ENCODE results near the gene ZNF486.
"Not testable (repeated sequence)": the region's sequence is repeated elsewhere in the genome, so short reads cannot be mapped to it uniquely, and the experiment has no call there.

The ZNF486 gene

GRCh38 chr19:20235156-20235555 is 68.1 kb downstream of the ZNF486 start:
- no peak for DNase-seq

- peak; percentile 78 for DNase-seq
Measured at GRCh38 chr19:20237773-20238623, 71.0 kb downstream of the ZNF486 start.

GRCh38 chr19:20243629-20244028 is 76.6 kb downstream of the ZNF486 start:
- no peak for DNase-seq

- peak; percentile 16 for DNase-seq
Measured at GRCh38 chr19:20244356-20244755, 77.3 kb downstream of the ZNF486 start.

- no peak for DNase-seq
Measured at GRCh38 chr19:20245309-20245708, 78.3 kb downstream of the ZNF486 start.

GRCh38 chr19:20247016-20247683 is 80.1 kb downstream of the ZNF486 start:
- DNase-seq = no peak

GRCh38 chr19:20248258-20248657 is 81.2 kb downstream of the ZNF486 start:
- DNase-seq = not testable (repeated sequence)
